ENCODE results near the gene INPP5A.

The INPP5A gene

GRCh38 chr10:132809232-132810140, 271.9 kb downstream of the INPP5A start:
- DNase-seq: no peak
- Histone ChIP-seq H3K4me2 (ENCODE audit: low read depth, low read length) (no peak overlapping the region), H3K27ac (ENCODE audit: low read length) (no peak overlapping the region), H4K20me1 (ENCODE audit: insufficient read depth, low read length) (no peaks in the 10 kb centered on the region), H3K36me3 (replicated peaks; ENCODE audit: insufficient read depth, low read length) (no peaks in the 10 kb centered on the region), H3F3A (ENCODE audit: insufficient read depth, low read length) (no peaks in the 10 kb centered on the region), H3K9ac (ENCODE audit: low read length) (no peak overlapping the region), H3K9me3 (replicated peaks; ENCODE audit: insufficient read depth, low read length) (no peaks in the 10 kb centered on the region), H3K9me2 (replicated peaks; ENCODE audit: insufficient read depth, low read length) (no peaks in the 10 kb centered on the region), H3K4me1 (ENCODE audit: low read length) (no peaks in the 10 kb centered on the region), H3K79me2 (ENCODE audit: low read length) (no peaks in the 10 kb centered on the region), H3K4me3 (ENCODE audit: low read length) (no peak overlapping the region), H3K27me3 (replicated peaks; ENCODE audit: insufficient read depth, low read length) (peaks cover 14% of the 10 kb centered on the region; the same call in 1 of the 2 replicates), H2AFZ (ENCODE audit: low read length) (no peak overlapping the region)
- TF ChIP-seq EZH2phosphoT487 (IDR thresholded peaks at IDR 0.05; ENCODE audit: low read length): no peak

DNA sequence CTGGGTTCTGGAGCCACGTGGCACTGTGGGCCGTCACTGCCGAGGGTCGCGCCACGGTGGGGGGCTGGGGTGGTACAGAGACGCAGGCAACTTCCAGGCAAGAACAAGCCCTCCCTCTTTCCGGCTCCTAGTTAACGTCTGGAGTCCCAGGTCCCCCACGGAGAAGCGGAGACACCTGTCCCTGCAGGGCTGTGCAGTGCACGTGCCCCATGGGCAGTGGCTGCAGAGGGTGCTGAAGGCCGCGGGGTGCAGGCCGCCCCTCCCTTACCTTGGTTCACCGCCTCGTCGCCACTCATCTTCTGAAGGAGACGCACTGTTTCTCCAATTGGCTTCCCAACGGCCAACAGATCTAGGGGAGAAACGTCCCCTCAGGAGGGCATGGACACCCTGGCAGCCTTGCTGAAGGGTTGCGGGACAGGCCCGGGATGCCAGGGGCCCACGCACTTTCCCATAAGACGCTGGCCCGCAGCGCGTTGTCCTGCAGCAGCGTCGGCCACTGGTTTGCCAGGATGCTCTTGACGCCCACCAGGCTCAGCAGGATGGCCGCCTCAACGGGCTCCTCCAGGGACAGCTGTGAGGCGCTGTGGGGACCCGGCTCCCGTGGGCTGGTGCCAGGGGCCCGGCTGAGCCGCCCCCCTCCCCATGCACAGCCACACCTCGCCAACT, 272.7 kb downstream of the INPP5A start:
- no peaks in the 10 kb centered on the region for H3K79me2 ChIP-seq (ENCODE audit: low read length)
- no peak for DNase-seq
- H4K20me1 ChIP-seq (ENCODE audit: insufficient read depth, low read length): no peaks in the 10 kb centered on the region
- H3K4me3 ChIP-seq (ENCODE audit: low read length): no peak overlapping the region
- H3F3A ChIP-seq (ENCODE audit: insufficient read depth, low read length): no peaks in the 10 kb centered on the region
- no peaks in the 10 kb centered on the region for H3K9me2 ChIP-seq (replicated peaks; ENCODE audit: insufficient read depth, low read length)
- H3K9me3 ChIP-seq (replicated peaks; ENCODE audit: insufficient read depth, low read length): no peaks in the 10 kb centered on the region
- H2AFZ ChIP-seq (ENCODE audit: low read length): no peak overlapping the region
- no peak overlapping the region for H3K9ac ChIP-seq (ENCODE audit: low read length)
- no peaks in the 10 kb centered on the region for H3K4me1 ChIP-seq (ENCODE audit: low read length)
- TF ChIP-seq, protein P1, sequence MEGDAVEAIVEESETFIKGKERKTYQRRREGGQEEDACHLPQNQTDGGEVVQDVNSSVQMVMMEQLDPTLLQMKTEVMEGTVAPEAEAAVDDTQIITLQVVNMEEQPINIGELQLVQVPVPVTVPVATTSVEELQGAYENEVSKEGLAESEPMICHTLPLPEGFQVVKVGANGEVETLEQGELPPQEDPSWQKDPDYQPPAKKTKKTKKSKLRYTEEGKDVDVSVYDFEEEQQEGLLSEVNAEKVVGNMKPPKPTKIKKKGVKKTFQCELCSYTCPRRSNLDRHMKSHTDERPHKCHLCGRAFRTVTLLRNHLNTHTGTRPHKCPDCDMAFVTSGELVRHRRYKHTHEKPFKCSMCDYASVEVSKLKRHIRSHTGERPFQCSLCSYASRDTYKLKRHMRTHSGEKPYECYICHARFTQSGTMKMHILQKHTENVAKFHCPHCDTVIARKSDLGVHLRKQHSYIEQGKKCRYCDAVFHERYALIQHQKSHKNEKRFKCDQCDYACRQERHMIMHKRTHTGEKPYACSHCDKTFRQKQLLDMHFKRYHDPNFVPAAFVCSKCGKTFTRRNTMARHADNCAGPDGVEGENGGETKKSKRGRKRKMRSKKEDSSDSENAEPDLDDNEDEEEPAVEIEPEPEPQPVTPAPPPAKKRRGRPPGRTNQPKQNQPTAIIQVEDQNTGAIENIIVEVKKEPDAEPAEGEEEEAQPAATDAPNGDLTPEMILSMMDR (IDR thresholded peaks at IDR 0.05; ENCODE audit: low read length): no peak
- no peak for TF ChIP-seq EZH2 (optimal IDR thresholded peaks at IDR 0.05; ENCODE audit: low read depth, low read length)
- TF ChIP-seq EZH2phosphoT487 (IDR thresholded peaks at IDR 0.05; ENCODE audit: low read length): no peak
- H3K36me3 ChIP-seq (replicated peaks; ENCODE audit: insufficient read depth, low read length): no peaks in the 10 kb centered on the region
- H3K4me2 ChIP-seq (ENCODE audit: low read depth, low read length): no peak overlapping the region
- H3K27ac ChIP-seq (ENCODE audit: low read length): no peak overlapping the region
- H3K27me3 ChIP-seq (replicated peaks; ENCODE audit: insufficient read depth, low read length): peaks cover 18% of the 10 kb centered on the region; the same call in 1 of the 2 replicates

DNA sequence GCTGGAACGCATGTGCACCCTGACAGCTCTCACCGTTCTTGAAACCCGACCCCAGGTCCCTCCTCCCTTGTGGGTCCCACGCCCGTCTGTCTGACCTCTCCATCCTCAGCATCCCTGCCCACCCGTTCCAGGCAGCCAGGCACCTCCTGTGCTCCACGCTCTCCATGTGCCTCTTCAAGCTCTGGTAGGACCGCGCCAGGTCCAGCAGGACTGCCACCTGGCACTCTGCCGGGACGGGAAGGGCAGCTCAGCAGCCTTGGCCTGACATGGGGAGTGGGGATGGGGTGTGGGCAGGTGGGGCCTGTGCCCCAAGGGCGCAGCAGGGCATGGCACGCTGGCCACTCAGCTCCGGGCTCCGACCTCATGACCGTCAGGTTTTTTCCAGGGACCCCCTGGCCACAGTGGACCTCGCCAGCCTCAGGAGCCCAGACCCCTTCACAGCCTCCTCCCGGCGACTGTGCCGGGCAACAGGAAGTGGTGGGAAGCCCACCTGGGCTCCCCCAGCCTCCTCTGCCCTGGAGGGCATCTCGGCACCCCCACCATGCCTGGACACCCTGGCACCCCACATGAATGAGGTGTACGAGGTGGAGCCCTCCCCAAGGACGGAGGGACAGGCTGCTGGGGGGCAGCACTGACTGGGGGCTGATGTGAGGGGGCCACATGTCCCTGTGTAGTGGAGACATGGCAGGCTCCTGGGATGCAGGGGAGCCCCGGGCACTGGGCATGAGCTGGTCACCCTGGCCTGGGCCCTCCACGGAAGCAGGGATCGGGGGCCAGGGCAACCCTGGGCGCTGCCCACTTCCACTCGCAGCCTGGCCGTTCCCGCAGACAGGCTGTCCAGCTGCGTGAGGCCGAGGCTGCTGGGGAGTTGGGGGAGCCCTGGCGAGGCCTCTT, 273.5 kb downstream of the INPP5A start:
- no peak for DNase-seq

More for the DNA sequence above, 273.5 kb downstream of the INPP5A start:
- Histone ChIP-seq H3K9ac (ENCODE audit: low read length) (no peak overlapping the region), H3K4me2 (ENCODE audit: low read depth, low read length) (no peak overlapping the region), H3K36me3 (replicated peaks; ENCODE audit: insufficient read depth, low read length) (no peaks in the 10 kb centered on the region), H4K20me1 (ENCODE audit: insufficient read depth, low read length) (no peaks in the 10 kb centered on the region), H3K27me3 (replicated peaks; ENCODE audit: insufficient read depth, low read length) (peaks cover 22% of the 10 kb centered on the region), H3K9me3 (replicated peaks; ENCODE audit: insufficient read depth, low read length) (no peaks in the 10 kb centered on the region), H3K79me2 (ENCODE audit: low read length) (no peaks in the 10 kb centered on the region), H3F3A (ENCODE audit: insufficient read depth, low read length) (no peaks in the 10 kb centered on the region), H3K4me1 (ENCODE audit: low read length) (no peaks in the 10 kb centered on the region), H2AFZ (ENCODE audit: low read length) (no peak overlapping the region), H3K9me2 (replicated peaks; ENCODE audit: insufficient read depth, low read length) (no peaks in the 10 kb centered on the region), H3K27ac (ENCODE audit: low read length) (no peak overlapping the region), H3K4me3 (ENCODE audit: low read length) (no peak overlapping the region)
- TF ChIP-seq EZH2 (optimal IDR thresholded peaks at IDR 0.05; ENCODE audit: low read depth, low read length) (no peak), EZH2phosphoT487 (IDR thresholded peaks at IDR 0.05; ENCODE audit: low read length) (no peak)
- TF ChIP-seq, protein P1 (IDR thresholded peaks at IDR 0.05; ENCODE audit: low read length): no peak
